ENCODE results near the gene LAMA1.
A peak's percentile ranks its signal among the peaks of the same experiment; 100 is the strongest.
"Not testable (repeated sequence)": the region's sequence is repeated elsewhere in the genome, so short reads cannot be mapped to it uniquely, and the experiment has no call there.

Gene LAMA1

DNA sequence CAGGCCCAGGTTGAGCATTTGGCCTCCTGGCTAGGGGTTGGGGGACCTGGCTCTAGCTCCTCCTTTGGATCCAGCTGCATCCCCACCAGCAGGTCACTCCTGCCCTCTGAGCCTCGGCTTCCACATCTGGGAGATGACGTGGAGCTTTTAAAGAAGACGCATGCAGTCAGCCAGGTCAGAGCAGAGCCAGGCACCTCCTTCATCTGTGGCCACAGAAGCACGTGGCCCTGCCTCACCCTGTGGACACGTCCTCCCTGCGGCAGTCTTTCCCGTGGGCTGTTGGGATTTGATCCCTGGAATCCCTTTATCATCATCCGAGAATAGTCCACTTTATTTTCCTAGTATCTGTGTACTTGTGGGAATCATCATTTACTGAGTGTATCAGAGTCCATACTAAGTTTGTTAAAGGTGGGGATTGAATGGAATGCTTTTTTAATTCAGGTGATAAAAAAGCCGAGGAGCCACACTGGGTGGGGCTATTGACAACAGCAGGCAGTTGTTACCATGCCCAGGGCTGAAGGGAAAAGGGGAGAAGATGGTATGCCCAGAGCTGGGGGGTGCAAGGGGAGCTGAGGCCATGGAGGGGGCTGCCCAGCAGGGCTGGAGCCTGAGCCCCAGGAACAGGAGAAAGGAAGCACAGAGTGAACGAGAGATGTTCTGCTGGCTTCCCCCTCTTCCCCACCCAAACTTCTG lies 170.1 kb downstream of the LAMA1 start:
- DNase-seq, result no peak

DNA sequence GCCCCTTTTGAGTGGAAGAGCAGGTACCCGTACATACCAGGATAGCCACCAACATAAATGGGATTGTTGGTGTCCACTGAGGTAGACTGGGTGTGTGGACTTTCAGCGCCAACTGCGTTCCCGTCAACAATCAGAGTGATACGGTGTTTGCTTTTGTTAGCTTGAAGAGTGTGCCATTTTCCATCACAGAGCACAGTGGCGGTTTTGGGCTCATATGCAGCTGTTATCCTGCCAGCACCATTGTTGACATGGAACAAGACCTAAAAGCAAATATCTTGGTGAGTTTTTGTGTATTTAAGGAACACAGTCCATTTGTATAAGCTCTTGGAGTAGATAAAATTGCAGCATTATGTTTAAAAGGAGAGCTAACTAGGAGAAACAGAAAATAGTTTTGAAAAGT lies 174.5 kb downstream of the LAMA1 start:
- no peak for DNase-seq

DNA sequence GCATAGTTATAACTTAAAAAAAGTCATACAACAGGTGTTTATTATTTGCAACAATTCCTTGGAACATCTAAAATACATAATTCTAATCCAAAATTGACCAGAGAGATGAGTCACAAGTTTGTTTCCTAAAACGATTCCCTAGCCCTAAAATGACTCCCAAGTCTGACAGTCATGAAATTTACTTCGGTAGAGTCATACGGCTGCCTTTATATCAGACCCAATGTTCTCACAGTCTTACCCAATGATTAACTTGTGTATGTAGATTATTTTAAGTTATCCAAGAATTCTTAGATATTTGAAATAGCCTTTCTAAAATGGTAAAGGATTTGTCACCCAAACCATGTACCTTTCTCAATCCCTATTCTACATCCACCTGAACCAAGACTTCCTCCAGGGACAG lies 174.9 kb downstream of the LAMA1 start:
- DNase-seq, result no peak

DNA sequence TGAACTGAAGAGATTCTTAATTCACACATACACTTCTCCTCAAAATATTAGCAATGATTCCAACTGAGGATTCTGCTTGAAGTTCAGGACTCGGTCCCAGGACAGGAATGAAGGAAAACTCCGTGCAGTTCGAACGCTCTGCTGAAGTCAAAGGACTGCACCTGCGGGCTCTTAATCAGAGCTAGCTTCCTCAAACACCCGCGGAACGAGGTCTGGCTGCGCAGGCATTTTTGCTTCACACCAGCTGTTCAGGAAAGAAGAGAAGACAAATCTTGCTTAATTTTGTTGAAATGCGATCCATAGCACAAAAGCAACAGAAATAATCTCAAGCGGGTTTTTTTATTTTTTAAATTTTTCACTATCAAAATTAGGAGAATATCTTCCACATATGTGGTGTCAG lies 175.6 kb downstream of the LAMA1 start:
- DNase-seq, result no peak

DNA sequence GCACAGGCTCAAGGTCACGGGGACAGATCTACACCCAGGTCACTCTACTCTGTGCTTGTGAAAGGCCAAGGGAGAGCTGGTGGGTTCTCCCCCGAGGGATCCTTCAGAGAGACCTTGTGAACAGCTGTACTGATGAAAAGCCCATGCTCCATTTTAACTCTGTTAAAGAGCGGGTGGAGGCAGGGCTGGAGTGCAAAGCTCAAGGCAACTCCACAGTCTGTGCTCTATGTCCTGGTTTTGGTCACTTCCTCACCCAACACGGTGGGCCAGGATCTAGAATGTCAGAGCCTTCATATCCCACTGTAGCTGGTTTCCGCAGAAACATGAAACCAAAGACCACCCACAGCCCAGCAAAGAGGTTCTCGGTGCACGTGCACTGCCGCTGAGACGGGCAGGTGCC lies 177.1 kb downstream of the LAMA1 start:
- DNase-seq, result no peak

DNA sequence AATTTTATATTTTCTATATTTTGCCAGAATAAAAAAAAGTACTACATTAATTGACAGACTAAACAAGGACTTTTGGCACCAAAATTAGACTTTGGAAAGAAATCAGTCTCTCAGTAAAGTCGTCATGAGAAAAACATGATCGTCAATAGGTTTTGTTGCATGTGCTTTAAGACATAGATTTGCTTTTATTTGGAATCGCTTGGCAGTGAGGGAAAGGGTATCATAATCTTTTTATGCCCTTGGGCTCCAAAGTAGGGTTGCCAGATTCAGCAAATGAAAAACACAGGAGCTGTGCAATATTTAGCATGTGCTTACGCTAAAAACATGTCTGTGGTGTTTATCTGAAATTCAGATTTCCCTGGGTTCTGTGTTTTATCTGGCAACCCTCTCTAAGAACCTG lies 177.6 kb downstream of the LAMA1 start:
- DNase-seq, result no peak

DNA sequence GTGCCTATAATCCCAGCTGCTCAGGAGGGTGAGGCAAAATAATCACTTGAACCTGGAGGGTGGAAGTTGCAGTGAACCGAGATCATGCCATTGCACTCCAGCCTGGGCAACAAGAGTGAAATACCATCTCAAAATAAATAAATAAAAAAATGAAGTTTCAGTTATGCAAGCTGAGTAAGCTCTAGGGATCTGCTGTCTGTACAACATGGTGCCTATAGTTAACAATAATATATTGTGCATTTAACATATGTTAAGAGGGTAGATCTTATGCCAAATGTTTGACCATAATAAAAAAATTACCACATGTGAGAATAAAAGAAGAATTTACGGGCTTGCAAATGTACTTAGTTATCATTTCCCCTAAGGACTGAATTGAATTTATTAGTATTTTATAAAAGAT lies 179.2 kb downstream of the LAMA1 start:
- not testable (repeated sequence) for DNase-seq

DNA sequence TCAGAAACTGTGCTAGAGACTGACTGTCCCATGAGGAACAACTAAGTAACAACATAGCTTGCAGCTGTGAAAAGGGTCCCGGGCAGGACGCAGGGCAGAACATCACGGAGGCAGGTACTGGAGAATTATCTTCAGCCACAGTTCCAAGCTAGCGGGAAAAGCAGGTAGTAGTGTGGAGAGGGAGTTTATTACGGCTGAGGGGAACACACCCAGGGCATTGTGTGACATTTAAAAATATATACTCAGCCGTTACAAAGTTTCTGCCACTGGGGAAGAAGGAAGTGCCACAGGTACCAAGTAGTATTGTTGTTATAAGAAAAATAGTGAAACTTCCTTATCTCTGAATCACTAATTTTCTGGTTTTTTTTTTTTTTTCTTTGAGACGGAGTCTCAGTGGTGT lies 179.6 kb downstream of the LAMA1 start:
- no peak for DNase-seq

DNA sequence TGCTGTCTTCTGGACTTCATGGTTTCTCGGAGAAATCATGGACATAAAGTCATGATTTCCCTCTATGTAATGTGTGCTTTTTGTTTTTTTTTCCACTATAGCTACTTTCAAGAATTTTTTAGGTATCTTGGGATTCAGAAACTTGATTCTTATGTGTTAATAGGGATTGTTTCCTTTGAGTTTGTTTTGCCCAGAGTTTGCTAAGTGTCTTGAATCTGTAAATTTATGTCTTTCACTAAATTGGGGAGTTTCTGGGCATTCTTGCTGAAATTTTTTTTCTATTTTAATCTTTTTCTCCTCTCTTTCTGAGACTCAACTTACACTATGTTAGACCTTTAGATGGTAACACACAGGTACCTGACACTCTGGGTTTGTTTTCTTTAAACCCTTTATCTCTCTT lies 182.7 kb downstream of the LAMA1 start:
- DNase-seq, result no peak

DNA sequence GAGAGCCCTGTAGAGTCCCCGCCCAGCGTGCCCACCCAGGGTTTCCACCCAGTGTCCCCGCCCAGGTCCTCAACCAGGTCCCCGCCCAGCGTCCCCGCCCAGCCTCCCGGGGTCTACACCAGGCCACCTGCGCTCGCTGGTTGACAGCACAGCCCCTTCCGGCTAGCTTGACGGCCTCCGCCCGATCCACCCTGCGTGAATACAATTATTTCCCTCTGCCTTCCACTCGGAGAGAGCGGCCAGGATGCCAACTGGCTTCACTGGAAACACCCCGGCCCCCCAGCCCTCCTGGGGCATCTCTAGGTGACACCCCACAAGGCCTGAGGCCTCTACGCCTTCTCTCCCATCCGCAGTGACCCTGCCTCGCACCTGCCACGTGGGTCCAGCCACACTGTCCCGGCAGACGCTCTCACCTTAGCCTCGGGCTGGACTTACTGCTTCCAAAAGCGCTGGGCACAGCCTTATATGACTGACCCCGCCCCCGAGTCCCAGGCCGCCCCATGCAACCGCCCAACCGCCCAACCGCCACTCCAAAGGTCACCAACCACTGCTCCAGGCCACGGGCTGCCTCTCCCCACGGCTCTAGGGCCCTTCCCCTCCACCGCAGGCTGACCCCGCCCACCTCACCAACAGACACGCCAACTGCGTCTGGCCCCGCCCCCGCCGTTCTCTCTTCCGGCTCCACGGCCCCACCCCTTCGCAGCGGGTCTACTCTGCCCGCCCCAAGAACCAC lies 188.1 kb downstream of the LAMA1 start:
- no peak for DNase-seq

DNA sequence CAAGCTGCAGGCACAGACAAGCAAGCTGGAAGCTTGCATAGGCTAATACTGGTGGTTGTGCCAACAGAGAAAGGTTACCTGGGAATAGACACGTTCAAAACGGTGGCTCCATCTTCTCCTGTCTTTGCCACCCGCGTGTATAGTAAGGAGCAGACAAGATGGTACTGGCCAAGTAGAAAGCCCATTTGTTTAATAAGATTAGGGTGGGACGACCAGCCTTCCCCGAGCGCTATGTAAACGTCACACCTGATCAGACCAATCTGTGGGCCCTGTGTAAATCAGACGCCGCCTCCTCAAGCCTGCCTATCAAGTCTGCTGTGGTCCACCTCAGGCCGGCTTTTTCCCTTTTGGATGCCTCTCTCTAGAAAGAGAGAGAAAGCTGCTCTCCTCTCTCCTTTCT lies 189.2 kb downstream of the LAMA1 start:
- DNase-seq, result no peak

DNA sequence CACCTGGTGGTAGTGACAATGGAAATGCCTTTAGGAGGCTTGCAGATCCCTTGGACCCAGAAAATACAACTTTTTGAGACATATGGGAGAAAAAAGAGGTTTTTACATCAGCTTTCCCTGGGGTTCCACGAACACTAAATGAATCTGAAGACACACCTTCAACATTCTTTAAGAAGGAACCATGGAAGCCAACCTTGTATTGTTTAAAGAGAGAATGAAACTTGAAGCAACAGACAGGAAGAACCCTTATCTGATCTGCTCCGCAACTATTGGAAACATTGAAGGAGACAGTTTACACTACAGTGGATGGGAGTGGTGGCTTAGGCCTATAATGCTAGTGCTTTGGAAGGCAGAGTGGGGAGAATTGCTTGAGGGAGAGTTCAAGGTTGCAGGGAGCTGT lies 190.4 kb downstream of the LAMA1 start:
- DNase-seq, result no peak

DNA sequence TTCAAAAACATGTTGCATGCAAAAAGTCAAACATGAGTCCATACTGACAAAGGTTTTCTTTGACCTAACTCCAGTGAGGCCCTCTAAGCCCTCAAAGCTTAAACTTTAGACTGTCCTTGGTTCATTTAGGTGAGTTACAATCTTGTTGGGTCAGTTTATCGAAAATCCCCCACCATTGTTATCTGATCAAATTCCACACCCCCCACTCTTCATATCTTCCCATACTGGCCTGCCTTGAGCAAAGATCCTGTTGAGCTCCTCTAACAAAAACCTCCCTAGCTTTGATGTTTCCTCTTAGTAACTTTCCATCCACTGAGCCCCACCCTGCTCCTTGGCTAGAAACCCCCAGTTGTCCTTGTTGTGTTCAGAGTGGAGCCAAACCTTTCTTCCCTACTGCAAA lies 194.4 kb downstream of the LAMA1 start:
- no peak for DNase-seq

DNA sequence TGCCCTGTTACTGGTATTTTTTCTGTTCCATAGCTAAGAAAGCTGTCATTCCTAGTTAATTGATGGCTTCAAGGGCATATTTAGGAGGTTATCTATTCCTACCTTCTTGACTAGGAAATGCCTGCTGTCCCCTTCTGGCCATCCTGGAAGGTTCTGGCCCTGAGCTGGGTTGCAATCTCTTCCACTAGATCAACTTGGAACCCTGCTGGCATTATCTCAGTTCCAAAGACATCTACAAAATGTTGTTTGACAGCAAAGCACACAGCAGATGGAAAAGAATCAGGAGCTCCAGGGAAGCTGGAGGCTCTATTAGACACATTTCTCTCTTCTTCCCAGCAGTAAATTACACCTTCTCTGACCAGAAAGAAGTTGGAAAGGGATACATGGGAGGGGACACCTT lies 196.0 kb downstream of the LAMA1 start:
- no peak for DNase-seq

DNA sequence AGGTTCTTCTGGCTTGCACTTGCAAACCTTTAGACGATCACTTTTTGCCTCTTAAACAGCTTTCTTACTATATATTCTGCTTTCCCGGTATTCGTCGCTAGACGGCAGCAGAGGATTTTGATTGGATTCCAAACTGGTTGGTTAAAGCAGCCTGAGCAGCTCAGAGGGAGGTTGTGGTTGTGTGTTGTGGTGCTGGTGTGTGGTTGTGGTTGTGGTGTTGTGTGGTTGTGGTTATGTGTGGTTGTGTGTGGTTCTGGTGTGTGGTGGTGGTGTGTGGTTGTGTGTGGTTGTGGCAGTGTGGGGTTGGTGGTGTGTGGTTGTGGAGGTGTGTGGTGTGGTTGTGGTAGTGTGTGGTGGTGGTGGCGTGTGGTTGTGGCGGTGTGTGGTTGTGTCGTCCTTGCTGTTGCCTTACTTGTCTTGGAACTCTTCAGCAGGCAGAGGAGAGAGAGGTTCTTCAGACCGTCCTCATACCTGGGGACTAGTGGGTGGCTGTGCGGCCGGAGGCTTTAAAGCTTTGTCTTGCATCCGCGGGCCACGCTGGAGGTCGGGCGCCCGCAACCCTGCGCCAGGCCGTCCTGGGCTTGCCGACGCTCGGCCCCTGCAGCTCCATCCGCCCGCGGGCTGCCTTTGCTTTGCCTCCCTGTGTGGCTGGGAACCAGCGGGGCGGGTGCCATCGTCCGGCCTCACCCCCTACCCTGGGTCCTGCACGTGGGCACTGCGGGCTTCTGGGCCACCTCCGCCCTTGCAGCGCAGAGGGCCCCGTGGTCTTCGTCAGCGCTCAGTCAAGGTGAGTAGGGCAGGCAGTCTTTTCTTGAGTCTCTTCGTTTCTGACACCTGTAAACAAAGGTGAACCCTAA lies 197.3 kb downstream of the LAMA1 start:
- DNase-seq, result peak; percentile 43

DNA sequence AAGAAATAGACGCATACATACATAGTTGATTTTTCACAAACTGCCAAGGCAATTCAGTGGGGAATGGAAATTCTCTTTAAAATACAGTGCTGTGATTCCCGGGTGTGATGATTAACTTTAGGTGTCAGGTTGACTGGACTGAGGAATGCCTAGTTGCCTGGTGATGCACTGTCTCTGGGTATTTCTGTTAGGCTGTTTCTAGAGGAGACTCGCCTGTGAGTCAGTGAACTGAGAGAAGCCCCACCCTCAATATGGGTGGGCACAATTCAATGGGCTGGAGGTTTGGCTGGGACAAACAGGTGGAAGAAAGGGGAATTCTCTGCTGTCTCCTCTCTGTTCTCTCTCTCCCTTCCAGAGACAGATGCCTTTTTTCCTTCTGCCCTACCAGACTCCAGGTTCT lies 200.5 kb downstream of the LAMA1 start:
- no peak for DNase-seq

DNA sequence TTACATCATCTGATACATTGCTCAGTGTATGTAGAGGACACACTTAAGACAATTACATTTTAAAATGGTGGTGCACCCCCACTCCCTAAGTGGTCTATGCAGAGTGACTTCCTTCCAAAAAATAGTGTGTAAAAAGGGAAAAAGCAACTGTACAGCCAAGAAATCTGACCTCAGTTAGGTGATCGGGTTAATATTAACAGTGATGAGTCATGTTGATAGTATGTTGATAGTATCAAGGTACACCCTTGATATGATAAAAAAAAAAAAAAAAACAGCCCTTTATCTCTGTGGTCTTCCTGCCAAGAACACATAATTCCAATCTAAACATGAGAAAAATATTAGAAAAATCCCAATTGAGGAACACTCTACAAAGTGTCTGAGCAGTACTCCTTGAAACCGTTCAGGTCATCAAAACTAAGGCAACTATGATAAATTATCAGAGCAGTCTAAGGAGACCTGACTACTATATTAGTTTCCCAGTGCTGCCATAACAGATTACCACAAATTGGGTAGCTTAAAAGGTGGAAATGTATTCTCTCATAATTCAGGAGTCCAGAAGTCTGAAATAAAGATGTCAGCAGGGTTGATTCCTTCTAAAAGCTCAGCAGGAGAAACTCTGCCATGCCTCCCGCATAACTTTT lies 216.2 kb downstream of the LAMA1 start:
- DNase-seq, result no peak

DNA sequence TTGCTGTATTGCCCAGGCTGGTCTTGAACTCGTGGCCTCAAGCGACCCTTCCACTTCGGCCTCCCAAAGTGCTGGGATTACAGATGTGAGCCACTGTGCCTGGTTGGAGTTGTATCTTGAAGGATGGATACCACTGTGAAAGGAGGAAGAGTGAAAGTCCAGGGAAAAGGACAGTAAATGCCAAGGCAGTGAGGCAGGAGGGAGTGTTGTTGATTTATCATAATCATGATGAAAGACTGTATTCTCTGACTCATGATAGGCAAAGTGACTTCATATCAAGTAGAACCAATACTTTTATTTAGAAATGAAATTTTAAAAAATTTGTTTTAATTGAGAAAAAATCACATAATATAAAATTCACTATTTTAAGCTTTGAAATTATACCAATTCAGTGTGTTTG lies 225.8 kb downstream of the LAMA1 start:
- no peak for DNase-seq

All from KG1 (cell line).